Calu3 (cell line): Measurements from ENCODE around the gene RNF112. TPM values are rescaled to one million over a fixed set of nuclear protein-coding genes. Genes with fewer than 3 reads are reported as not detected.

Experiments used
- BruUV-seq: library from RNA; stranded (reverse); fragments of 400-500 nt; replicated peaks from 2 replicates; lab custom pipeline; 2021; lab: Mats Ljungman, UMichigan
- CTCF ChIA-PET: fragments of 300-600 bp; sonication (Branson Sonifier 250); formaldehyde crosslinking; loops from one replicate; lab custom pipeline; 2022; ENCODE audit warnings: antibody characterized with exemption; lab: Charles Lee
- DNase-seq: peaks from one replicate; pipeline ENCODE4 v3.0.0; 2022
- H3K27ac Mint-ChIP-seq: one replicate; pipeline ENCODE4 v1.8.0; 2022; ENCODE audit warnings: mixed read lengths; ENCODE audit not compliant: unreplicated experiment
- H3K27me3 Mint-ChIP-seq: one replicate; pipeline ENCODE4 v1.8.0; 2022; ENCODE audit warnings: mixed read lengths; ENCODE audit not compliant: unreplicated experiment
- H3K36me3 Mint-ChIP-seq: one replicate; pipeline ENCODE4 v1.8.0; 2022; ENCODE audit warnings: mild to moderate bottlenecking, moderate library complexity, mixed read lengths; ENCODE audit not compliant: insufficient read depth, unreplicated experiment
- H3K4me1 Mint-ChIP-seq: one replicate; pipeline ENCODE4 v1.8.0; 2022; ENCODE audit warnings: mild to moderate bottlenecking, low read depth, mixed read lengths; ENCODE audit not compliant: unreplicated experiment
- H3K4me3 Mint-ChIP-seq: one replicate; pipeline ENCODE4 v1.8.0; 2022; ENCODE audit warnings: mild to moderate bottlenecking, low read depth, moderate library complexity, mixed read lengths; ENCODE audit not compliant: unreplicated experiment
- H3K9me3 Mint-ChIP-seq: one replicate; pipeline ENCODE4 v1.8.0; 2022; ENCODE audit warnings: low read depth, mixed read lengths; ENCODE audit not compliant: unreplicated experiment
- intact Hi-C: fragments of 100-400 bp; cut with micrococcal nuclease; formaldehyde crosslinking; loops from one replicate; pipeline ENCODE4 v1.10.0; 2022; ENCODE audit not compliant: unreplicated experiment
- total RNA-seq: library from RNA; stranded (reverse); gene quantifications from 2 replicates; pipeline ENCODE4 v1.2.3, GENCODE V29; 2022
- TF ChIP-seq, protein P1 (sequence below): fragments of 200-600 bp; IDR thresholded peaks from one replicate; pipeline ENCODE4 v1.8.0; 2022; ENCODE audit warnings: antibody characterized with exemption; ENCODE audit not compliant: unreplicated experiment

The RNF112 gene
- total RNA-seq, 1 experiment from 2014 or later, result 1.3 TPM

DNA sequence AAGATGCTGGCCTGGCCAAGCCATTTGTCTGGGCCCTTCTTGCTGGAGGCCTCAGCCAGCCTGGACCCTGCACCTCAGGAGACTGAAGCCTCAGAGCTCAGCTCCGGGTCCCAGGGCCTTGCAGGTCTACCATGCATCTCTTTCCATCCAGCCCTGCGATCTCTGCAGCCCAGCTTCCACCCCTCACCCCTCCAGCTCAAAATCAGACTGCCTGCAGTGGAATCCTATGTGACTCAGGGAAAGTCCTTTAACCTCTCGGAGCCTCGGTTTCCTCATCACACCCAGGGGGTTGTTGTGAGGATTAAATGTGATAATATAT lies 45.6 kb upstream of the RNF112 start:
- H3K4me3 Mint-ChIP-seq, result no peak overlapping the region
- no peaks in the 10 kb centered on the region for H3K27me3 Mint-ChIP-seq
- peaks cover 15% of the 10 kb centered on the region for H3K4me1 Mint-ChIP-seq
- TF ChIP-seq, protein P1, sequence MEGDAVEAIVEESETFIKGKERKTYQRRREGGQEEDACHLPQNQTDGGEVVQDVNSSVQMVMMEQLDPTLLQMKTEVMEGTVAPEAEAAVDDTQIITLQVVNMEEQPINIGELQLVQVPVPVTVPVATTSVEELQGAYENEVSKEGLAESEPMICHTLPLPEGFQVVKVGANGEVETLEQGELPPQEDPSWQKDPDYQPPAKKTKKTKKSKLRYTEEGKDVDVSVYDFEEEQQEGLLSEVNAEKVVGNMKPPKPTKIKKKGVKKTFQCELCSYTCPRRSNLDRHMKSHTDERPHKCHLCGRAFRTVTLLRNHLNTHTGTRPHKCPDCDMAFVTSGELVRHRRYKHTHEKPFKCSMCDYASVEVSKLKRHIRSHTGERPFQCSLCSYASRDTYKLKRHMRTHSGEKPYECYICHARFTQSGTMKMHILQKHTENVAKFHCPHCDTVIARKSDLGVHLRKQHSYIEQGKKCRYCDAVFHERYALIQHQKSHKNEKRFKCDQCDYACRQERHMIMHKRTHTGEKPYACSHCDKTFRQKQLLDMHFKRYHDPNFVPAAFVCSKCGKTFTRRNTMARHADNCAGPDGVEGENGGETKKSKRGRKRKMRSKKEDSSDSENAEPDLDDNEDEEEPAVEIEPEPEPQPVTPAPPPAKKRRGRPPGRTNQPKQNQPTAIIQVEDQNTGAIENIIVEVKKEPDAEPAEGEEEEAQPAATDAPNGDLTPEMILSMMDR, result no peak
- H3K27ac Mint-ChIP-seq, result no peak overlapping the region
- CTCF ChIA-PET, result interaction anchor here (1.2 kb wide), 1 partner anchor 12 kb away, joined by 3 read pairs; the partner anchor contains the start of gene MAPK7
- DNase-seq, result no peak
- no peaks in the 10 kb centered on the region for H3K9me3 Mint-ChIP-seq
- intact Hi-C loops, result loop anchor here (10.0 kb wide), 1 partner anchor 399 kb away; no protein-coding TSS in a partner anchor
- no TSS peak for BruUV-seq
- peaks cover 28% of the 10 kb centered on the region for H3K36me3 Mint-ChIP-seq

DNA sequence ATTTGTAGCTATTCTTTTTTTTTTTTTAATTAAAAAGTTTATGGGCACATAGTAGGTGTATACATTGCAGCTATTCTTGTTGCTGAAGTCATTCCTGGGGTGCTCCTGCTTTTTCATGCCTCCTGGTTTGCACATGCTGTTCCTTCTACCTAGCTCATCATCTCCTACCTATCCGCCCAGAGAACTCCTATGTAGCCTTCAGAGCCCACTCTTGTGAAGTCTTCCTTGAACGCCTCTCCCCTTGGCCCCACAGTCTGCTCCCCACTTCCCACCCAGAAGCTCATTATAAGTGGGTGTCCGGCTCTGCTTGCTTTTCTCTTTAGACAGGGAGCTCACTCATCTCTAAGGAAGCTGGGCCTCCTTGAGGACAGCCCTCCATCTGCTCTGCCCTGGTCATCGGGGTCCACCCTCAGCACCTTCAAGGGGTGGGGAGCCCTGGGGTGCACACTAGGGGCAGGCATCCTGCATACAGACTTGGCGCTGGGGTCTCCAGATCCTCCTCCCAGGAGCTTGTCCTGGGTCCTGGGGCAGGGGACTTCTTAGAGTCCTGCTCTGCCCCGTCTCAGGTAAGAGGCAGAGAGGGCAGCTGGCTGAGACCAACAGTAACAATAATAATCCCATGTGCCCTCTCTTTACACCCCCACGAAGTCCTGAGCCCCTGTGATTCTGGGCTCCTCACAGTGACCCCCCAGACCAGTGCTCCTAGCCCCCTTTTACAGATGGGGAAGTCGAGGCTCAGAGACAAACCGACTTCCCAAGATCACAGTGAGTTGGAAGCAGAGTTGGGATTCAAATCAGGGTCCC lies 45.0 kb upstream of the RNF112 start:
- no peaks in the 10 kb centered on the region for H3K9me3 Mint-ChIP-seq
- CTCF ChIA-PET, result interaction anchor here (1.2 kb wide), 1 partner anchor 12 kb away, joined by 3 read pairs; the partner anchor contains the start of gene MAPK7
- DNase-seq, result no peak
- H3K4me3 Mint-ChIP-seq, result no peak overlapping the region
- H3K36me3 Mint-ChIP-seq, result peaks cover 27% of the 10 kb centered on the region
- no TSS peak for BruUV-seq
- TF ChIP-seq, protein P1, result no peak
- intact Hi-C loops, result loop anchor here (10.0 kb wide), 1 partner anchor 399 kb away; no protein-coding TSS in a partner anchor
- no peaks in the 10 kb centered on the region for H3K27me3 Mint-ChIP-seq
- H3K27ac Mint-ChIP-seq, result no peak overlapping the region
- peaks cover 13% of the 10 kb centered on the region for H3K4me1 Mint-ChIP-seq

DNA sequence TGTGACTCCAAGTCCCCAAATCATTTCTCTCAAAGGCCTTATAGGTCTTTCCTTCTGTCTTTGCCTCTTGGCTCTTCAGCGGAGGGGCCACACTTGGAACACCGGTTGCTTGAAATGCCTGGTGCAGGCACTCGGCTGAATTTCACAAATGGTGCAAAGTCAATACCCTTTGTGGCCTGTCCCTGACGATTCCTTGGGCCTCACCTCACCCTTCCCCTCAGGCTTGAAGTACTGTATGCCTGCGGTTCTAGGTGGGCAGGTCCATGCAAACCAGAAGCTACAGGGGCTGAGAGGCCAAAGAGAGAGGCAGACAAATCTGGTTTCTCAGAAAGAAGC lies 44.4 kb upstream of the RNF112 start:
- Mint-ChIP-seq H3K4me3 (no peak overlapping the region), H3K27ac (no peak overlapping the region), H3K36me3 (peaks cover 21% of the 10 kb centered on the region), H3K9me3 (no peaks in the 10 kb centered on the region), H3K27me3 (no peaks in the 10 kb centered on the region), H3K4me1 (peaks cover 8% of the 10 kb centered on the region)
- no TSS peak for BruUV-seq
- CTCF ChIA-PET, result interaction anchor here (1.2 kb wide), 1 partner anchor 11 kb away, joined by 3 read pairs; the partner anchor contains the start of gene MAPK7
- intact Hi-C loops, result loop anchor here (10.0 kb wide), 1 partner anchor 398 kb away; no protein-coding TSS in a partner anchor
- DNase-seq, result no peak
- TF ChIP-seq, protein P1, result no peak

DNA sequence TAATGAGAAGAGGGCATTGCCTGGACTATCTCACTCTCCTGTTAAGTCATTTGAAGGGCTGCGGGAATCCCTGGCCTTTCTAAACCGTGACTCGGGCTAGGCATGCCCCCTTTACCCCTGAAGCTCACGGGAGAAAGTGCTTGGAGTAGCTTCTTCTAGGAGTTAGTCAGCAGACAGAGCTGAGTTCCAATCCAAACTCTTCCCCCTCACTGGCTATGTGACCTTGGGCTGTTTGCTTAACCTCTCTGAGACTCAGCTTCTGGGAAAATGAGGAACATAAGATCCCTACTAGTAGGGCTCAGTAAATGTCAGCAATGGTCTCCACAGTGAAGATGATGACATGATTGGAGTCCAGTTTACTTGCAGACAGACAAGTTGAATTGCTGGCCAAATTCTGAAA lies 42.8 kb upstream of the RNF112 start:
- Mint-ChIP-seq H3K4me3 (no peak overlapping the region), H3K27ac (no peak overlapping the region), H3K9me3 (no peaks in the 10 kb centered on the region), H3K4me1 (peaks cover 6% of the 10 kb centered on the region), H3K36me3 (peaks cover 8% of the 10 kb centered on the region), H3K27me3 (no peaks in the 10 kb centered on the region)
- CTCF ChIA-PET, result no interaction called here
- DNase-seq, result no peak
- TF ChIP-seq, protein P1, result no peak
- intact Hi-C loops, result loop anchor here (10.0 kb wide), 1 partner anchor 397 kb away; no protein-coding TSS in a partner anchor
- no TSS peak for BruUV-seq
